ENCODE results near the gene GLT6D1.

Gene GLT6D1

DNA sequence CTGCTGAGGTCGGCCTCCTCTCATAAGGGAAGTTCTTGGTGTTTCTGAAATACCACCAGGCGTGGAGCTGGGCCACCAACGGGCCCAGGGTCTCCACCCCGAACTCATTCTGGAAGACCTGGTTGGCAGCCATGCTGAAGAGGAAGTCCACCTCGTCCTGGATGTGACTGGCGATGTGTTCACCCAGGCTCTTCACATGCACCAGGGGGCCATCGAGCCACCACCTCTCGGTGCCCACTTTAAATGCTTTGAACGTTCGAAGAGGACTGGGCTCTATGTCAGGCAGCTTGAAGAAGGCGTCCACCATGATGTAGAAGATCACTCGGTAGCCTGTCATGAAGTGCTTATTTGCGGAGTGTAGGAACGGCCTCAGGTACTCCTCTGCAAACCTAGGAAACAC is 15.1 kb downstream of the GLT6D1 start:
- no peak for DNase-seq

DNA sequence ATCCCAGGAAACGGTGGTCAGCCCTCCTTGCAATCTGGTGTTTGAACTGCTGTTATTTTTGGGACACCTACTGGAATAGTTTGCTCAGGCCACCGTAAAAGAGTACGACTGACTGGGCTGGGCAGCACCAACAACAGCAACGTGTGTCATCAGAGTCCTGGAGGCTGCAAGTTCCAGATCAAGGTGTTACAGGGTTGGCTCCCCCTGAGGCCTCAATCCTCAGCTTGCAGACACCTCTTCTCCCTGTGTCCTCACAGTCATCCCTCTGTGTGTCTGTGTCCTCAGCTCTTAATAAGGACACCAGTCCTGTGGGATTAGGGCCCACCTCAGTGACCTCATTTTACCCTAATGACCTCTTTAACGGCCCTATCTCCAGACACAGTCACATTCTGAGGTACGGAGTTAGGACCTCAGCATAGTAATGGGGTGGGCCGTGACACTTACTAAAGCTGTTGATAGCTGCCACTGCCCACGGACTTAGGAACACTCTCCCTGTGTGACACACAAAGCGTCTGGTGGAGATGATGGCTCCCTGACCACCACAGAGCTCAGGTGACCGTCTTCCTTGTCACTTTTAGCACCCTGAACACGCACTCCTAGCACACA is 16.8 kb downstream of the GLT6D1 start:
- no peak for DNase-seq

DNA sequence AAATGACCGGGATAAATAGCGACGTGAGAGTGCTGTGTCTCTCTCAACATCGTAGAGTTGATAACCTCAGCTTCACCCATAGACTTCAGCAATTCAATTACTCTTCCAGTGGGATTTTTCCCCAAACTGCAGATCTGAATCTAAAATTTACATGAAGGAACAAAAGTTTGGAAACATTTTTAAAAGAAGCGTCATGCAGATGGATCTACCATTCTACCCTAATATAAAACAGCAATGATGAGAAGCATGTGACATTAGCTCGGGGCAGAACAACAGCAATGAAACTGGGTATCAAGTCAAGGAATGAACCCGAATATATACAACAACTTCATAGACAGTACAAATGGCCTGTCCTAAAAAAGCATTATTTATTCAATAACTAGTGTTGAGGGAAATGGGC is 18.8 kb downstream of the GLT6D1 start:
- DNase-seq, result no peak

DNA sequence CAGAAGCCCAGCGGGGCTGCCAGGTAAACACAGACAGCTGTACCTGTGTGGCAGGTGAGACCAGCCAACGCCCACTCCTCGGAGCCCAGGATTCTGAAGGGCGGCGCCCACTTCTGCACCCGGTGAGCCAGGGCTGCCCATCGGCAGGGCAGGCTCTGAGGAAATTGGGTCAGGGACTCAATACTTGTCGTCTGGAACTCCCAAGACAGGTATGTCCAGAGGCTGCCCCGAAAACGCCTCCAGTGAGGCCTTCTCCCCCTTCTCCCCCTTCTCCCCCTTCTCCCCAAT is 19.8 kb downstream of the GLT6D1 start:
- DNase-seq, result no peak

DNA sequence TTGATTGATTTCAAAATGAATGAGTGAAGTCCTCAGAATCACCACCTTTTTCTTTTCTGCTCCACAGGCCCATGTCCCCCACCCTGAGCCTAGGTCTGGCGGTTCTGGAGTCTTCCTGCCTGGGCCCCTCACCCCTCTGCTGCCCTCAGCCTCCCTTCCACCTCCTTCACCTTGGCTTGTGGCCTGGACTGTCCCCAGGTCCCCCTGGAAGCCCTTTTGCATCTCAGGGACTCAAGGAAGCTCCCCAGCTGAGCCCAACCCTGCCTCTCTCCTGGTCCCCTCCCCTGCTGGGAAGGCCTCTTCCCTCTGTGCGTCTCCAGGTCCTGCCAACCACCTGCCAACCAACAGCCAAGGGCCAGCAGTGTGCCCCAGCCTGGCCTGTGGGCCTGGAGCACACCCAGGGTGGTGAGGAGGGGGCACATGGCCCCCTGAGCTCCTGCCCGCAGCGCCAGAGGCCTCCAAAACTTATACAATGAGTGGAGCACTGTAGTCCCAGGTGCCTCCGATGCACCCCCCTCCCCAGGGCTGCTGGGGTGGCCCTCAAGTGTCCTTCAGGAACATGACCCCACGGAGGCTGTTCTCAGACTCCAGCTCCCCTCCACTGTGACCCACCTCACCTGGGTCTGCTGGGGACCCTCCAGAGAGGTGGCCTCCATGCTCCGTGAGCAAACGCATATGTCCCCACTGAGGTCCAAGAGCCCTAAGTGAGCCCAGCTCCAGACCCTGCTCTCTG is 20.3 kb downstream of the GLT6D1 start:
- no peak for DNase-seq

DNA sequence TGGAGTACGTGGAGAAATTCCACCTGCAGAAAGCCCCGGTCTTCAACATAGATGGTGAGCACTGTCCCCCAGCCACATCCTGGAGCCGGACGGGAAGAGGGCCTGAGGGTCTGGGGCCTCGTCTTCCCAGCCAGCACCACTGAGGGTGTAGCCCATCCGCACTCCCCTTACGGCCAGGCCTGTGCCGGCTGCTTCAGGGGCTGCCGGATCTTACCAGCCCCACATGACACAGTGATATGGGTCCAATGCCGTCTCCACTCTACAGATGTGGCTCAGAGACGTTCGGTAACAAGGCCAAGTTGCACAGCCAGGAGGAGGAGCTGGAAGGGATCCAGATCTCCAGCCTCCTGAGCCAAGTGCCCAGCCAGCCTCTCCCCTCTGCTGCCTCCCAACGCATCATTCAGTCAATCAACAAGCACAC is 21.3 kb downstream of the GLT6D1 start:
- no peak for DNase-seq

DNA sequence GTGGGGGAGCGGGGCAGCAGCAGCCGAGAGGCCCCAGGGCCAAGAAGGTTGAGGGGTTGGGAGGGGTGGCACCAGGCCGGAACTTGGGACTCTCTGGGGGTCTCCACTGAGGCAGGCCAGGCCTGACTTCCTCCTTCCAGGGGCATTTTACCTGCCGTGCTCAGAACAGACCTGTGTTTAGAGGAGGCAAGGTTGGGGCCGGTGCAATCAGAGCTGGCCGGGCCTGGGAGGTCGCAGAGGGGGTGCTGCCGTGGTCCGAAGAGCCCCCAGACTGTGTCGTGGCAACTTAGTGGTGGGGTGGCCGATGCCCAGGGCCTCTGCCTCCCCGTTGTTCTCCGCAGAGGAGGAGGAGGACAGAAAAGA is 21.8 kb downstream of the GLT6D1 start:
- no peak for DNase-seq

DNA sequence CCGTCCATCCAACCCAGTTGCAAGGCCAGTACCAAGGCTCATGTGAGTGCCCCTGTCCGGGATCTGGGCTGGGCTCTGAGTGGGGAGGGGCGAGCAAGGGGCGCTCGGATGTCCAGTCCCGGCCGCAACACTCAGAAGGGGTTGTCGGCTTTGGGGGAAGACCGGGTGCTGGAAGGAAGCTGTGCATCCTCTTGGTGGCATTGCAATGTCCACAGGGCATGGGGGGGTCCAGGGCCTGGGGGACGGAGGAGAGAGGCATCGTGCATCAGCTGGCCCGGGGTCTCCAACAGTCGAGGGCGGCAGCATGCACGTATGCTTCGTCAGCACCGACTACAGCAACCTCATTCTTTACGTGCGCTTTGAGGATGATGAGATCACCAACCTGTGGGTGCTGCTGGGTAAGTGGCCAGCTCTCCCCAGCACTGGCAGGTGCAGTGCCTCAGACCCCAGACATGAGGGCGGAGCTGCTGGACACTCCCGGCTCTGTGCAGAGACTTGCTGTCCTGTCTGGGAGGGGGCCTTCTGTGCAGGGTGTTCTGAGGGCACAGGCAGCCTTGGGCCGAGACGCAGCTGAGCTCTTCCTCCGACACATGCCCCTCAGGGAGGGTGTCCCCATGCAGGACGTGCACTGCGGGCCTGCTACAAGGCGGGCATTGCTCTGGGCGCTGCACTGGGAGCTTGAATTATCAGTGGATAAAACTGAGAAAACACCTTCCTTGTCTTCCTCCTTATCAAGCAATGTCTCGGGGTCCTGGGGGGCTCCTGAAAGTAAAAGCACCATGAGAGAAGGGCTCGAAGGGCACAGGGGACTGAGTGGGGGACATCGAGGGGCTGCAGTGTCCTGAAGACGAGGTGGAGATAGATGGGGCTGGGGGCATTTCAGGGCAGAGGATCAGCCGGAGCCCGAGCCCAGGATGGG is 22.5 kb downstream of the GLT6D1 start:
- no peak for DNase-seq

DNA sequence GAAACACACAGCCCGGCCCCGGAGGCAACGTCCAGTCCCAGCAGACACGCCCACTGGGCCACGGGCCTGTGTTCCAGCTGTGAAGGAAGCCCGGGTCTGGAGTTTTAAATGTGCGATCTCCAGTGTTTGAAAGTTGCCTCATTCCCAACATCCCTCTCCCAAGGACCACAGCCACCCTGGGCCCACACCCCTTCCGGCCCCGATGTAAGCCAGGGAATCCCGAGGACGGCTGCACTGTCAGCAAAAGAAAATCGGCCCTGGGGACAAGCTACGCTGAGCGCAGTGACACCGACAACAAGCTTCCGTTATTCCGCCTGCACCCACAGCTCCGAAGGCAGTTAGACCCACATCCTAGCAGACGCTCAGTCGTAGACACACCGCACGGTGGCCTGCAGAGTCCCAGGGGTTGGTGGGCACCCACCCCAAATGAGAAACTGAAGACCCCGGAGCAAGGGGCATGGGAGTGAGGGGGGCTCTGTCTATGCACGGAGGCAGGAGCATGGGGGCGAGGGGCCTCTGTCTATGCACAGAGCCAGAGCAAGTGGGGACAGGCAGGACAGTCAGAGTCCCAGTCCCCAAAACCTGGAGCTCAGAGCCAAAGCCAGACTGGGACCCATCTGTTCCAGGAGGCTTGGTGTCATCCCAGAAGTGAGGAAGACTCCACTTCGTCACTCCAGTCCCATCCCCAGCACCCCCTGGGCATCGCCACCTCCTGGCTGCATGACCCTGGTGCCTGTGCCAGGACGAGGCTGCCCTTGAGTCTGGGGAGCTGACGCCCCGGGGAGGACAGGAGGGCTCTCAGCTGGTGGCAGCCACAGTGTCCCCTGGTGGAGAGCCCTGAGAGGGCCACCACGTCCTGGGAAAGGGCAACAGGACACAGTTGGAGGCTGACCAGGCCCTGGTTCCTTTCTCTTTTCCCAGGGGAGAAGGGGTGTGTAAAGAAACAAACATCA is 23.4 kb downstream of the GLT6D1 start:
- no peak for DNase-seq

DNA sequence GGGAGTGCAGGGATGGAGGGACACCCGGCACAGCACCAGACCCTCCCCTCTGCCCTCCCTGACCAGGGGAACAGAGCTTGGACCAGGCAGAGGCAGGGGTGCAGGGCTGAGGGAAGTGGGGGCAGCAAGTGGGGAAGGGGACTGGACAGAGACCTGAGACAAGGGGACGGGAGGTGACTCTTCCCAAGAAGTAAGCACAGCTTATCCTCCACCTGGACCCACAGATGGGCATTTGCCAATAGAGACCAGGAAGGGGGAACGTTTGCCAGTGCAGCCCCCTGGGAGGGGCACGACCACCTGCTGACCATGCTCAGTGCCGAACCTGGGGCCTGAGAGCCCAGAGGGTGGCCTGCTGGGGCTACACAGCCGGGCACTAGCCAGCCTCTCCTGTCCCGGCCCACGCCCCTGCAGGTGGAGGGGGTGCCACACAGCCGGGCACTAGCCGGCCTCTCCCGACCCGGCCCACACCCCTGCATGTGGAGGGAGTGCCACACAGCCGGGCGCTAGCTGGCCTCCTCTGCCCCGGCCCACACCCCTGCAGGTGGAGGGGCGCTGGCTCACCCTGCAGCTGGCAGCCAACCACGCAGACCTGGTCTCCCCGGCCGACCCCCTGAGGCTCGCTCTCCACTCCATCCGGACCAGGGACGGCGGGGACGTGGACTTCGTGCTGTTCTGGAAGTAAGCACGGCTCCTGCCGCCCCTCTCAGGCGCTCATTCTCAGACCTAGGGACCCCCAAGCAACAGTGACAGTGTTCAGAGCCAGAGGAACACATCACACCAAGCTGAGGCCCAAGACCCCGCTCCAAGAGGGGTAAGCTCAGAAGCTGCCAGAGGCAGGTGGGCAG is 24.3 kb downstream of the GLT6D1 start:
- no peak for DNase-seq

DNA sequence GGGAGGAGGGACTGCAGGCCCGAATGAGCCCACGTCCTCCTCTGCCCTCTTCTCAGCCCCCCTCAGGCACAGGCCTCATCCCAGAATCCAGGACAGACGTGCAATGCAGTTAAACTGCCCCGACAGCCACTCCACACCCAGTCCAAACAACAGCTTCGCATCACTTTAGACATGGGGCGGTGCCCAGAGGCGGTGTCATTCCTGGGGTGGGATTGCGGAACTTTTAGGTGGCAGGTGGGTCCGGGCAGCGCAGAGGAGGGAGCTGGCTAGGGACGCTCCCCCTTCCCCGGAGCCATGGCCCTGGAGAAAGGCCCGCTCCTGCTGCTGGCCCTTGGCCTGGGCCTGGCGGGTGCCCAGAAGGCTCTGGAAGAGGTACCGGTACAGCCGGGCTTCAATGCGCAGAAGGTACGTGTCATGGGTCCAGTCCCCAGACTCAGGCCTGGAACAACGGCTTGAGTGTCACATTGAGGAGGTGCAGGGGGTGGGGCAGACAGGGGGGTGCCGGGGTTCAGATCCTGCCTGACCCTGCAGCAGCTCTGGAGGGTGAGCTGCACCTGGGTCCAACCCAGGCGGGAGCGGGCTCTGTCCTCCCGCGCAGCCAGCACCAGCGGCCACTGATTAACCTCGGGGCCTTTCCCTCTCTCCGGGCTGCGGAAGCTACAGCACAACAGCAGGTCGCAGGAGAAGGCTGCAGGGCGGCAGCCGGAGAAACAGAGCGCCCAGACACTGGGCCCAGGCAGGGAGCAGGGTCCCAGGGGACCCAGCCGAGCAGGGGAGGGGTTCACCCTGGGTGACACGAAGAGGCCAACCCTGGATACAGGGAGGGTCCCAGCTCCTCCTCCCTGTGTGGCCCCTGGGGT is 25.2 kb downstream of the GLT6D1 start:
- DNase-seq, result no peak

DNA sequence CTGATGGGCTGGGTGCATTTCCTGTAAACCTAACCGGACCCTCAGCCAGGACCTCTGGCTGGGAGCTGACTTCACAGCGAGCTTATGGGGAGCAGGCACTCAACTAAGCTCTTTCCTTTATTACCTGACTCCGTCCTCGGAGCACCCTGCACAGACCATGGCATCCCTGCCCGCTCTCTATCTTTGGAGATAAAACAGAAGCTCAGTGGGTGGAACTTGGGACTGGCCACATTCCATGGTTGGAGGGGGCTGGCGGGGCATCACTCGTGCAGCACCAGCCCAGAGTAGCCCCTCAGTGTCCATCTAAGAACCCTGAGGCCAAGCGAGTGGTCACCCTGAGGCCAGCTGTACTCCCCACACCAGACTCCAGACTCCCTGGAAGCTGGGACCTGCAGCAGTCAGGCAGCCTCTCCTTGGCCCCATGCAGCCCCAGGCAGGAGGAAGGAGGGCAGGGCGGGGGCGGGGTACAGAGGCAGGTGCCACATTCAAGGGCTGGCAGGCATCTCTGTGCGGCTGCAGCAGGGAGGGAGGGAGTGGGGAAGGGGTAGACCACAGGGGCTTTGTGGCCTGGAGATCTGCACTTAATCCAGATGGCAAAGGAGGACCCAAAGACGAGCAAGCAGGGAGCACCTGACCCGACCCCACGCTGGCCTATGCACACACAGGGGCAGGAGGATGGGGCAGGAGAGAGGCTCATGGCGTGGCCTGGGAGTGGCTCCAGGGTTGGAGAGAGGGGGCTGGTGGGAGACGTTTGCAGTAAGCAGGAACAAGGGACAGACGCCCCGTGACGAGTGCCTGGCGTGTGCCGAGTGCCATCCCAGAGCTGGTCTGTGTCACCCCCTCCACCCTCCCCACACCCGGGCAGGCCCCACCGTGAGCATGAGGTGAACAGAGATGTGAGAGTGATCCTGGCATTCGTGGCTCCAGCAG is 26.1 kb downstream of the GLT6D1 start:
- no peak for DNase-seq

DNA sequence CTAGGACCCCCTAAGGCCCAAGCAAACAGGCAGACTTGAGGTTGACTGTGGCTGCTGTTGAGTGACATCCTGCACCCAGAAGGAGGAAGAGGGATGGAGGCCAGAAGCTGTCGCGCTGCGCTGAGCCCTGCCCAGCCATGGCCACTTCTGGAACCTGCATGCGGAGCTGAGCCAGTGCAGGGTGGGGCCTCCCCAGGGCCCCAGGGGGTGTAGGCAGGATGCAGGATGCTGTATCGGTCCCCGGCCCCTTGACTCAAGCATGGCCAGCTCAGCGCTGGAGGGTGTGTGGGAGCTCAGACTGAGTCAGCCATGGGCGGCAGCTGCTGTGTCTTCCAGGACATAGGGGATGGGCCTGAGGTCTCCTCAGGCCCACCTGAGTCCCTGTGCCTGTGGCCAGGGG is 26.9 kb downstream of the GLT6D1 start:
- no peak for DNase-seq

DNA sequence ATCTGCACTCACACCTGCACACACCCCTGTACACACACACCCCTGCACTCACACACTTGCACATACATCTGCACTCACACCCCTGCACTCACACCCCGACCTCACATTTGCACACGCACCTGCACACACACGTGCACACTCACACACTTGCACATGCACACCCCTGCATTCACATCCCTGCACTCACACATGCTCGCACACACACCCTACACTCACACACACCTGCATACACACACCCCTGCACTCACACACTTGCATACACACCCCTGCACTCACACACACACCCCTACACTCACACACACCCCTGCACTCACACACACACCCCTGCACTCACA is 27.5 kb downstream of the GLT6D1 start:
- no peak for DNase-seq

DNA sequence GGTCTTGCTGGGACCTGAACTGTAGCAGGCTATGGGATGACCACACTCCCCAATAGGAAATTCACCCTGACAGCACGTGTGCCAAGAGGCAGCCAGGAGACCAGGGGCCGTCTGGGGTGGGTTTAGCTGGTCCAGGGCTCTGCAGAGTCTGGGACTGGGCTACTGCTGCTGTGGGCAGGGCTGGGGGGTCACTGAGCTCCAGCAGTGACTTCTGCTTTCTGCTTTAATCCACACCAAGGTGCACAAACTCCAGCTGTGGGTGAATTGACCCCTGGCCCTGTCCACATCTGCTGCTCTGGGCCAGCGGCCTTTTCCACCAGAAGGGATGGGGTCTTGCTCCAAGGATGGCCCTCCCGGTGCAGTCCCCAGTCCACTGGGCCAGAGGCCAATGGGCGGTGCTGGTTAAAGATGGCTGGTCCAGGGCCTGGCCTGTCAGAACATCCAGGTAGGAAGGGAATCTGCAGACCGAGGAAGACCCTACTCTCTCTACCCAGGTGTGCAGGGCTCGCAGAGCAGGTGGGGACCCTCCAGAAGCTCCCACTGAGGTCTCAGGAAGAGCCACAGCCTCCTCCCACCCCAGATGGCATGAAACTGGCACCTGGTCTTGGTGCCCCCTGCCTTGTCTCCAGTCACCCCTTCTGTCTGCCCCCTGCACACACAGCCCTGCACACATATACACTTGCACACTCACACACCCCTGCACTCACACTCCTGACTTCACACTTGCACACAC is 28.0 kb downstream of the GLT6D1 start:
- no peak for DNase-seq

DNA sequence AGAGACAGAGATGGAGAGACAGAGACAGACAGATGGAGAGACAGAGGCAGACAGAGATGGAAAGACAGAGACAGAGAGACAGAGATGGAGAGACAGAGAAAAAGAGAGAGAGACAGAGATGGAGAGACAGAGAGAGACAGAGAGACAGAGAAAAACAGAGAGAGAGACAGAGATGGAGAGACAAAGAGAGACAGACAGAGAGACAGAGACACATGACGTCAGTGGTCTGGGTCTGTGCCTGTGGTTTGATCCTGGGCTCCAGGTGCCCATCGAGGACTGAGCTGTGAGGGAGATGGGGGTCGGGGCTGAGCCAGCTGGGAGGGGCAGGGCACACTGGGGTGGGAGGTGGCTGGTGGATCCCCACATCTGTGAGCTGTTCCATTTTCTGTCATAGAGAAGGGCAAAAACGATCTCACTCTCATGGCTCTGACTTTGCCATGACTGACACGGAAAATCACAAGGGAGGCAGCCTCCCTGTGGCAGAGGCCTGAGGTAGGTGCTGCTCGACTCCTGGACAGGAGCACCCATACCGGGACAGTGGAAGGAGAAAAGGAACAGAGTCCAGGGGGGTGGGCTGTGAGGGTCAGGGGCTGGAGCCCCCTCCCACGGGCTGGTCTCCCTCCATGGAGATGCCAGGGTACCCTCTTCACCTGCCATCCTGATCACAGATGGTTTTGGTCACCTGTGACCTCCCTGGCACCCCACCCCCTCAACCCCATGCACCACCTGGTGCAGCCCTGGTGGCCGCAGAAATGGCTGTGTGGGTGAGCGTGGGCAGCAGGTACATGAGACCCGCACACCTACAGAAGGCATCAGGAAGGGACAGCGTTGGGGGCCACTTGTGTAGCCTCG is 28.8 kb downstream of the GLT6D1 start:
- DNase-seq, result no peak

DNA sequence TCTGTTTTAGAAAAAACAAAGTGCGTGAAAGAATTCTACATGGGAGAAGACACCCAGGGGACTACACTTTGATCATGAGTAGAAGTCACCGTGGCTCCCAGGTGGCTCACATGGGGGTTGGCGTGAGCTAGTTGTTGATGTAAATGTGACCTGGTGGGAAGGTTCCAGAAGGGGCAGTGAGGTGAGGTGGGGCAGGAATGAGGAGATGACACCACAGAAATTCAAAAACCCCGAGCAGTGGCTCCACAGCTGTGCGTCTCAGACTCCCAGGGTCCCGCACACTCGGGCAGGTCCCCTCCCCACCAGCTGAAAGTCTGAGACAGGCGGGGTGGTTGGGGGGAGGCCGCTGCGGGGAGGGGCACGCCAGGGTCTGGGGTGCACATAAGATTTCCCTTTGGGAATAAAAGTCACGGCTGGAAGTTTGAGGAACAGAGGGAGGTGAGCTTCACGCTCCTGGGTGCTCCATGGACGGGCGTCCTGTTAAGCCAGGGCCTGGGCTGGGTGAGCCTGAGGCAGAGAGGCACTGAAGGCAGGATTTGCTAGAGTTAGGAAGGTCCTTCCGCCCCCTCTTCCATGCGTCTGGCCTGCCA is 29.9 kb downstream of the GLT6D1 start:
- DNase-seq, result no peak

All from hypothalamus (tissue), 51 donors.